NB4 (cell line): ENCODE measurements around the gene TAS2R38.

ENCODE experiments used
- CTCF ChIP-seq: IDR thresholded peaks from one replicate; pipeline ENCODE4 v1.5.1; 2012; ENCODE audit warnings: low read depth, low read length
- POLR2A ChIP-seq: IDR thresholded peaks from 2 replicates; pipeline ENCODE4 v1.6.1; 2011; ENCODE audit warnings: mild to moderate bottlenecking; ENCODE audit not compliant: insufficient read length; ENCODE audit errors: extremely low read depth

- TF ChIP-seq CTCF, result no peak
- TF ChIP-seq POLR2A, result no peak
Observed at GRCh38 chr7:141949451-141949850, 24.1 kb downstream of the TAS2R38 start.
